ENCODE results near the gene MALSU1.

Gene MALSU1

DNA sequence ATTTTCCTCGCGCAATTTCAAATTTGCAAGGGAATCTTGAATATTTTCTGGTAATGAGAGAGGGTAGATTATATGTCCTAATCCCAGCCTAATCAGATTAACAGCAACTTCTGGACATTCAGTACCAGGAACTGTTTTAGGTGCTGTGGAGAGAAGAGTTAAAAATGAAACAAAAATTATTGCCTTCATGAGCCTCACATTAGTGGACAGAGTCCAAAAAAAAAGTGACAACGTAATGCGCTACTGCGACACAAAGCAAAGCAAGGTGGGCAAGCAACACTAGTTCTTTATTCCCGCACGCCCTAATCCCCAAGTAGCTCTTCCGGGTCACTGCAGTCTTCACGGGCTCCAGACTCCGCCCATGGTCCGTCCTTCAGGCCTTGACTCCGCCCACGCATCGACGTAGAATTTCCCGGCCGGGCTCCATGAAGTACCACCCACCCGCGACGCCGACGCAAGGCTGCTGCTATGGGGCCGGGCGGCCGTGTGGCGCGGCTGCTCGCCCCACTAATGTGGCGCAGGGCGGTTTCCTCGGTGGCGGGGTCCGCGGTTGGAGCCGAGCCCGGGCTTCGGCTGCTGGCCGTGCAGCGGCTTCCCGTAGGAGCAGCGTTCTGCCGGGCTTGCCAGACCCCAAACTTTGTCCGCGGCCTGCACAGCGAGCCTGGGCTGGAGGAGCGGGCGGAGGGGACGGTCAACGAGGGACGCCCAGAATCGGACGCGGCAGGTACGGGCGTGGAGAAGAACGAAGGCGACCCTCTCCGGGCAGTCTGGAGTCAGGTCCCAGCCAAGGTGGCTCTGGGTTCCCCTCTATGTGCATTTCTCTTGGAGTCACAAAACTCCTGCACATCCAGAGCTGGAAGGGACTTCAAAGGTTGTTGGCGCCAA is at the start of gene MALSU1:
TSS of gene MALSU1 (plus strand) at position 455 of the 885 bp plus-strand sequence. CDS start at position 469, 14 bp downstream.
- DNase-seq (ENCODE audit: low spot score) = peak; percentile 95

DNA sequence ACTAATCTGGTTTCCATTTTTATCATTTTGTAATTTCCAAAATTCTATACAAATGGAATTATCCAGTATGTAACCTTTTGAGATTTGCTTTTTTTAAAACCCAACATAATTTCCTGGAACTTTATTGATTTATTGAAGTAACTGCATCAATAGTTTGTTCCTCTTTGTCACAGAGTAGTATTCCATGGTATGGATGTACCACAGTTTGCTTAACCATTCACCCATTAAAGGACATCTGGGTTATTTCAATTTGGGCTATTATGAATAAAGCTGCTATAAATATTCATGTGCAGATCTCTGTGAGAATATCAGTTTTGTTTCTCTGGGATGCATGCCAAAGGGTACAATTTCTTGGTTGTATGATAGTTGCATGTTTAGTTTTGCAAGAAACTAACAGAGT is 49.7 kb upstream of the MALSU1 start:
- no peak for DNase-seq (ENCODE audit: low spot score)

GRCh38 chr7:23254051-23254681 is 45.0 kb upstream of the MALSU1 start:
- DNase-seq (ENCODE audit: low spot score) = no peak

- no peak for DNase-seq (ENCODE audit: low spot score)
Measured at GRCh38 chr7:23256731-23257130, 42.4 kb upstream of the MALSU1 start.

- no peak for DNase-seq (ENCODE audit: low spot score)
Measured at GRCh38 chr7:23260371-23260770, 38.8 kb upstream of the MALSU1 start.

- DNase-seq (ENCODE audit: low spot score) = peak; percentile 39
Measured at GRCh38 chr7:23261843-23262452, 37.2 kb upstream of the MALSU1 start.

DNA sequence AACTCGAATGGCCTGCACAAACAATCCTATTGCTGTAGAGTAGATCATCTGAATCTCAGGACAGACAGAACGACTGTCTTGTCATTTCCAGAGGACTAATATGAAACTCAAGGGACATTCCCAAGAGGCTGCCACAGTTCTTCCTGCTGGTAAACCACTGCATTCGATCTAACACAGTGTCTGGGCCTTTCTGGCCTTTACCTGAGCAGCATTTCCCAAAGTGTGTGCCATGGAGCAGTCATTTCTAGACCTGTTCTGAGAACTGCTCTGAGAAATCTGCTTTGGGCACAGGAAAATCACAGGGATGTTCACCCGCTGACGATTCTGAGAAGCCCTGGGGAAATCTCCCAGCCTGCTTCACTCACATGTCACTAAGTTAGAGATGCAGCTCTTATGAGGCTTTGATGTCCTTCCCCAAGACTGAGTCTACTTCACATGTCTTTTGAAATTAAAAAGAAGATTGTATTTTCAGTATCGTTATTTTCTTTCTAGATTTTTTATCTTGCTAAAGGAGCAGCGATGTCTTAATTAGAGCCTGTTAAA is 34.2 kb upstream of the MALSU1 start:
- no peak for DNase-seq (ENCODE audit: low spot score)

GRCh38 chr7:23266918-23267317 is 32.2 kb upstream of the MALSU1 start:
- no peak for DNase-seq (ENCODE audit: low spot score)

DNA sequence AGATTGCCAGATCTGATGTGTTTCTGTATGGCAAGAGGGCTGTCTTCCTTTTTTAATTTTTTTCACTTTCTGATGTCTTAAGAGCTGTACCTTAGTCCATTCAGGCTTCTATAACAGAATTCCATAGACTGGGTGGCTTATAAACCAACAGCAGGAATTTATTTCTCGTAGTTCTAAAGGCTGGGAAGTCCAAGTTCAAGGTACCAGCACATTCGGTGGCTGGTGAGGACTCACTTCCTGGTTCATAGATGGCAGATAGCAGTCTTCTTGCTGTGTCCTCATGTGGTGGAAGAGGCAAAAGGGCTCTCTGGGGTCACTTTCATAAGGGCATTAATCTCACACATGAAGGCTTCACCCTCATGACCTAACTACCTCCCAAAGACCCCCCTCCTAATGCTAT is 31.8 kb upstream of the MALSU1 start:
- DNase-seq (ENCODE audit: low spot score) = no peak

- DNase-seq (ENCODE audit: low spot score) = no peak
Measured at GRCh38 chr7:23268167-23268566, 31.0 kb upstream of the MALSU1 start.

GRCh38 chr7:23268746-23269145 is 30.4 kb upstream of the MALSU1 start:
- DNase-seq (ENCODE audit: low spot score) = no peak

- DNase-seq (ENCODE audit: low spot score) = no peak
Measured at GRCh38 chr7:23272275-23272674, 26.9 kb upstream of the MALSU1 start.

- peak; percentile 88 for DNase-seq (ENCODE audit: low spot score)
Measured at GRCh38 chr7:23273141-23273599, 26.0 kb upstream of the MALSU1 start.

GRCh38 chr7:23275912-23276311 is 23.2 kb upstream of the MALSU1 start:
- DNase-seq (ENCODE audit: low spot score) = no peak

- no peak for DNase-seq (ENCODE audit: low spot score)
Measured at GRCh38 chr7:23276376-23276775, 22.8 kb upstream of the MALSU1 start.

GRCh38 chr7:23276947-23277346 is 22.2 kb upstream of the MALSU1 start:
- DNase-seq (ENCODE audit: low spot score) = no peak

- DNase-seq (ENCODE audit: low spot score) = peak; percentile 57
Measured at GRCh38 chr7:23277359-23277989, 21.7 kb upstream of the MALSU1 start.

DNA sequence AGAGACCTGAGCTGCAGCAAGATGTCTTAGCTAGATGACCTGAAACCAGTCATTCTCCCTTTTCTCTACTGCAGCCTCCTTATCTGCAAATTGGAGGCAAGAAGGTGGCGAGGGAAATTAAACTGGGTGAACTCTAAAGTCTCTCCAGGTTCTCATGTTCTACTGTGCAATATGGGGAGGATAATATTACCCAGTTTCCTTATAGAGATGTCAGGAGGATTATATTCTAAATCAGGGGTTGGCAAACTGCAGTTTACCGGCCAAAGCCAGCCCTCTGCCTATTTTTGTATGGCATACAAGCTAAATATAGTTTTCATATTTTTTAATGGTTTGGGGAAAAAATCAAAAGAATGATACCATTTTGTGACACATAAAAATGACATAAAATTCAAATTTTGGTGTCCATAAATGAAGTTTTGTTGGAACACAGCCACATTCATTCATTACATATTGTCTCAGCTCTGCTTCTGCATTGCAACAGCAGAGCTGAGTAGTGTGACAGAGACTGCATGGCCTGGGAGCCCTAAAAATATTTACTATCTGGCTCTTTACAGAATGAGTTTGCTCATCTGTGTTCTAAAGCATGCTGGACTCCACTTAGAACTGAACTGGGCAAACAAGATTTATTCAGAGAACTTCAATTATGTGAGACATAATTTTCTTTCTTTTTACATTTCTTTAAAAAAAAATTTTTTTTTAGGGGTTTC is 19.2 kb upstream of the MALSU1 start:
- no peak for DNase-seq (ENCODE audit: low spot score)

- no peak for DNase-seq (ENCODE audit: low spot score)
Measured at GRCh38 chr7:23283086-23283485, 16.1 kb upstream of the MALSU1 start.

DNA sequence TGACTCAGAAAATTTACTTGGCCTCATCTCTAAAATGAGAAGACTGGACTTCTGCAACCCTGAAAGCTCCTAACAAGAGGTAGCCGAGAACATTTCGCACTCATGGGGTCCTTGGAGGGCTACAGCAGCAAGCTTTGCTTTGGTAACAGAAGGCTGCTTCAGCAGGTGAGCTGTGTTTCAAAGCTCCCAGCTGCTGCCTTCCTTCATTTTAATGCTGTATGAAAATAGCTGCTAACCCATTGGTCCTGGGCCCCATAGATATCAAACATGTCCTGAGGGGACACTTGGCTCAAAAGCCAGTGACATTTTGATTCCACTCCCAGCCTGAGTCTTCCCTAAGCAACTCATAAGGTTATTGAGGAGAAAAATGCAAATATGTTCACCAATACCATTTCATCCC is 14.3 kb upstream of the MALSU1 start:
- DNase-seq (ENCODE audit: low spot score) = no peak
